Measurements from ENCODE around the gene BUB1B.
"Not testable (repeated sequence)": the region's sequence is repeated elsewhere in the genome, so short reads cannot be mapped to it uniquely, and the experiment has no call there.

The BUB1B gene

DNA sequence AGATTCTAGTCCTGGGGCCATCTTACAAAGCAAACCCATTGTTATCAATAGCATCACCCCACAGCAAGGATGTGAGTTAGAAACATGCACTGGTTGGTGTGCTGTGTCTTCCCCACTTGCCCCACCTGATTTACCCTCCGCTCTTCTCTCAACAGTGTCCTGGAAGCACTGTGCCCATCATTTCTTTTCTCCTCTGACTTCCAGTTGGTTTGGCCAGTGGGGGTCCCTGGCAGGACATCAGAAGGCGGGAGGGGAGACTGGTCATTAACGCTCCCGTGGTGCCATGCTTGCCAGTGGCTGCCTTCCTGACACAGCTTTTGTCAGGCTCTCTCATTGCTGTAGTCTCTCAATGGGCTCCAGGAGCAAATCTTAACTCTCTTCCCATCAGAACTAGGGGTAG is 11.5 kb upstream of the BUB1B start:
- TF ChIP-seq ZFX (IDR thresholded peaks at IDR 0.05), result no peak
- TF ChIP-seq, protein P1, sequence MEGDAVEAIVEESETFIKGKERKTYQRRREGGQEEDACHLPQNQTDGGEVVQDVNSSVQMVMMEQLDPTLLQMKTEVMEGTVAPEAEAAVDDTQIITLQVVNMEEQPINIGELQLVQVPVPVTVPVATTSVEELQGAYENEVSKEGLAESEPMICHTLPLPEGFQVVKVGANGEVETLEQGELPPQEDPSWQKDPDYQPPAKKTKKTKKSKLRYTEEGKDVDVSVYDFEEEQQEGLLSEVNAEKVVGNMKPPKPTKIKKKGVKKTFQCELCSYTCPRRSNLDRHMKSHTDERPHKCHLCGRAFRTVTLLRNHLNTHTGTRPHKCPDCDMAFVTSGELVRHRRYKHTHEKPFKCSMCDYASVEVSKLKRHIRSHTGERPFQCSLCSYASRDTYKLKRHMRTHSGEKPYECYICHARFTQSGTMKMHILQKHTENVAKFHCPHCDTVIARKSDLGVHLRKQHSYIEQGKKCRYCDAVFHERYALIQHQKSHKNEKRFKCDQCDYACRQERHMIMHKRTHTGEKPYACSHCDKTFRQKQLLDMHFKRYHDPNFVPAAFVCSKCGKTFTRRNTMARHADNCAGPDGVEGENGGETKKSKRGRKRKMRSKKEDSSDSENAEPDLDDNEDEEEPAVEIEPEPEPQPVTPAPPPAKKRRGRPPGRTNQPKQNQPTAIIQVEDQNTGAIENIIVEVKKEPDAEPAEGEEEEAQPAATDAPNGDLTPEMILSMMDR (conservative IDR thresholded peaks at IDR 0.05), result no peak
- no peak overlapping the region for H3K27ac ChIP-seq

DNA sequence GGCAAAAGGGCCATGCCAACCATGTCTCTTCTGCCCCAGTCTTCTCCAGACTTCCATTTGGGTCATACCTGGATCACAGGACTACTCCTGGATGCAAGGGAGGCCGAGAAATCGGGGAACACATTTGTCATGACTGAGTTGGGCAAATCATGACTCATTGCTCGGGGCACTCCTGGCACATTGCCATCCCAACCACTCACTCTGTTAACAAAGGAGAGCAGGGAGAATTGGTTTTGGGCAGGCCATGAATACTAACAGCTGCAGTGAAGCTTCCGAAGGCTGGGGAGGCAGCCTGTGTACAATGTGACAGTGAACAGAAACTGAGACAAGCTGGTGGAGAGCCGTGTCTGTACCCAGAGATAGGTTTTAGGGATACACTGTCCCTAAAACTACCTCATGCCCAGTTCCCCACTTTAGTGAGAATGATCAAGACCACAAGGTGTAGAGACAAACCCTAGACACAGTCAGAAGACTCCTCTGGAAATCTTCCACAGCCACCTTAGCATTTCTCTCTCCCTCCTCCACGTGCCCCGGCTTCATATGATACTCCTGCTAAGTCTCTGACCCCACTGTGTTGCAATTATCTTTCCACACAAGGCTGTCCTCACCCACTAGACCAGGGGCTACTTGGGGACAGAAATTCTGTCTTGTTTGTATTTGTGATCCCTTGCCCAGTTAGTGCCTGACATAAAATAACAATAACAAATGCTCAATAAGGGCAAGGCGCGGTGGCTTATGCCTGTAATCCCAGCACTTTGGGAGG is 10.5 kb upstream of the BUB1B start:
- no peak overlapping the region for H3K27ac ChIP-seq
- TF ChIP-seq, protein P1 (conservative IDR thresholded peaks at IDR 0.05), result no peak
- TF ChIP-seq ZFX (IDR thresholded peaks at IDR 0.05), result no peak

DNA sequence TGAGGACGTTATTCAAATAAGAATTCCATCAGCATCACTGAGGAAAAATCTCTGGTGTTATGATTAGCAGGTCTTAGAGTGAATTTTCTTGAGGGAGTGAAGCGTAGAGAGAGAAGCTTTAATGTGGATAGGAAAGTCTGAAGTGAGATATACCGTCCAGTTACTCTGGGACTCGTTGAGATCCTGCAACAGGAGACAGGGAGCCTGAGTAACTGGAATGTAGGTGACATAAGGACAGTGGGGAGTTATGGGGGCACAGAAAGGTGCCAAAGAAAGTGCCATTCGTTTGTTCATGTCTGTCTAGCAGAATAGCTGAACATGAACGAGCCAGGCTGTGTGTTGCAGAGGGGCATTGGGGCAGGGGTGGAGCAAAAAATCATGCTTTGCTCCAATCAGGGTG is 9.4 kb upstream of the BUB1B start:
- TF ChIP-seq, protein P1 (conservative IDR thresholded peaks at IDR 0.05), result no peak
- no peak for TF ChIP-seq ZFX (IDR thresholded peaks at IDR 0.05)
- no peak overlapping the region for H3K27ac ChIP-seq

DNA sequence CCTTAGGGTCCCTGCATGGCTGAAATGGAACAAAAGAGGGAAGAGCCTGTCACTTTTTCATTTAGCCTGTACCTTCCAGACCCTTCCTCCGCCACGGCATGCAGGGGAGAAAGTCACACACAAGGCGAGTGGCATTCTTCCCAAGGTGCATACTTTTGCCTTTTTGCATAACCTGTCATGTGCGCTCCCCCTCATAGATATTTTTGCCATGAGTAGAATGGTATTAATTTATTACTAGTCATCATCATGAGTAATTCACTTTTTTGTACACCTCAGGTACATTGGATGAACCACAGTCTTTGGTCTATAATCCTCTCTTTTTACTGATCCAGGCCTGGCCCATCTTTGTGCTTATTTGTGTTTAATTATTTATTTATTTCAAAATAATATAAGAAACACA is 8.9 kb upstream of the BUB1B start:
- TF ChIP-seq, protein P1 (conservative IDR thresholded peaks at IDR 0.05), result no peak
- no peak for TF ChIP-seq ZFX (IDR thresholded peaks at IDR 0.05)

DNA sequence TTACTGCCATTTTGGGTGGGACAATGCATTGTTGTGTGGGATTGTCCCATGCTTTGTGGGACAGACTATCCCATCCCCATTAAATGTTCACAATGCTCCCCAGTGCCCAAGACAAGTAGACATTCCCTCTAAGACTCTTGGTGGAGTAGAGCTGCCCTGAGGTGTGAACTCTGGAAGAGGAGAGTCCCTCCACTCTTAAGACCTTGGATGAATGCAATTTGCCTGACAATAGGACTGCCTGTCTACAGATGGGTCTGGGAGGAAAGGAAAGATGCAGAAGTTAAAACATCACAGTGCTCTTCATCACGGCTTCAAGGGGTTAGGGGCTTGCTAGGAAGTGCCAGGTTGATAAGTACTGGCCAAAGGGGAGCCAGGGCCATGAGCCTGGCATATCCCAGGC is 6.0 kb upstream of the BUB1B start:
- not testable (repeated sequence) for H3K27ac ChIP-seq

More for the DNA sequence above, 8.9 kb upstream of the BUB1B start:
- no peak overlapping the region for H3K27ac ChIP-seq

DNA sequence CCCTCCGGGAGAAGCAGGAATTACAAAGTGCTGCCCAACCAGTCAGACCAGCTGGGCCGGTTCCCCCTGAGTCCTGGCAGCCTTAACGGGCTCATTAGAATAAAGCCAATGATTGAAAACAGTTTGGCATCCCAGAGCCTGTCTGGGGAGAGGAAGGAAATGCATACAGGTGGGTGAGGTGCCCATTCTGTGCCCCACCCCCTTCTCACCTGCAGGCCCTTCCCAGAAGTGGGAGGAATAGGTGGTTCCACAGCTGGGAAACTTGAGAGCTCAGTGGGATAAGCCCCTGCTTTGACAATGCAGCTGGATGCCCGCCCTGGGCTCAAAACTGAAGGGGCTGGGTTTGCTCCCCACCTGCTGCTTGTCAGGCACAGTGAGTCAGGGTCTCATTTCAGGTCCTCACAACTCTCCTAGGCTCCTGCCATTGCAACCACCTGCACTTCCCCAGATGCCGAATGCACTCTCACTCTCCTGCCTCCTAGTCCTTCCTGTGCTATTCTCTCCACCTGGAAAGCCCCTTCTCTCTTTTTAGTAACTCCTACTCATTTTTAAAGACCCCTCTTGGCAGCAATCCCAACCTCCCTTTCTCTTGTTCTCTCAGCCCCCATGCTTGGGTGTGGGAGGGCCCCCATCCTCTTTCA is 5.5 kb upstream of the BUB1B start:
- H3K27ac ChIP-seq, result peak overlapping the region; percentile 4; the same call in 1 of the 2 replicates

DNA sequence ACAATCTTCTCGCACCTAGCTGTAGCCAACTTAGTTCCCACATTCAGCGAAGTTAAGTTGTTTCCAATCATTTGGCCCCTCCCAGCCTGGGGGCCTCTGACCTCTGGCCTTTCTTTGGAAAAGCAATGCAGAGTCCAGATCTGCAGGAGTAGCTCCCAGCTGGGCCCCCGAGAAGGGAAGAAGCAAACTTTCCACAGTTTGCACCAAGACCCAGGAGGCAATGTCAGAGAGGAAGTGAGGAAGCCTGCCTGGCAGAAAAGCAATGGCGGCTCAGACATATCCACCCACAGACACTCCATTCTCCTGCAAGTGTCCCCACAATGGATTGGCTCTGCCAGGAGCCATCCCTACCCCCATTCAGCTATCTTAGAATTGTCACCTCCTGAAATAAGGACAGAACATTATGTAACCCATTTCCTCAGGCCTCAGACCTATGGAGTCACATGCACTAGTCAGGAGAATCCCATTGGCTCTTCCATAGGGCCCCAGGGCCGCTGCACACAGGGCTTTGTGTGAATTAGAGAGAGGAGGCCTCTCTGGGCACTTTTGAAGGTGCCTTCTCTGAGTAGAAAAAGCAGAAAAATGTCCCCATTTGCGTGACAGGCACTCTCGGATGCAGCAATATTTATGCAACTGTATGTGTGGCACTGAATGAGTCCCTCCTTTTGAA is 3.0 kb upstream of the BUB1B start:
- TF ChIP-seq, protein P1 (conservative IDR thresholded peaks at IDR 0.05), result no peak
- no peak for TF ChIP-seq ZFX (IDR thresholded peaks at IDR 0.05)
- no peak overlapping the region for H3K27ac ChIP-seq

More for the DNA sequence above, 5.5 kb upstream of the BUB1B start:
- TF ChIP-seq, protein P1 (conservative IDR thresholded peaks at IDR 0.05), result no peak
- TF ChIP-seq ZFX (IDR thresholded peaks at IDR 0.05), result no peak

All from C4-2B (cell line).